Hippocampal formation (tissue), 2 donors: Measurements from ENCODE around the gene EIF2B5.
"Not testable (repeated sequence)": the region's sequence is repeated elsewhere in the genome, so short reads cannot be mapped to it uniquely, and the experiment has no call there.

ENCODE experiments used
- DNase-seq, 2 donors: peaks; one replicate each; lab custom pipeline; 2025; lab: John Stamatoyannopoulos, UW

EIF2B5 gene

DNA sequence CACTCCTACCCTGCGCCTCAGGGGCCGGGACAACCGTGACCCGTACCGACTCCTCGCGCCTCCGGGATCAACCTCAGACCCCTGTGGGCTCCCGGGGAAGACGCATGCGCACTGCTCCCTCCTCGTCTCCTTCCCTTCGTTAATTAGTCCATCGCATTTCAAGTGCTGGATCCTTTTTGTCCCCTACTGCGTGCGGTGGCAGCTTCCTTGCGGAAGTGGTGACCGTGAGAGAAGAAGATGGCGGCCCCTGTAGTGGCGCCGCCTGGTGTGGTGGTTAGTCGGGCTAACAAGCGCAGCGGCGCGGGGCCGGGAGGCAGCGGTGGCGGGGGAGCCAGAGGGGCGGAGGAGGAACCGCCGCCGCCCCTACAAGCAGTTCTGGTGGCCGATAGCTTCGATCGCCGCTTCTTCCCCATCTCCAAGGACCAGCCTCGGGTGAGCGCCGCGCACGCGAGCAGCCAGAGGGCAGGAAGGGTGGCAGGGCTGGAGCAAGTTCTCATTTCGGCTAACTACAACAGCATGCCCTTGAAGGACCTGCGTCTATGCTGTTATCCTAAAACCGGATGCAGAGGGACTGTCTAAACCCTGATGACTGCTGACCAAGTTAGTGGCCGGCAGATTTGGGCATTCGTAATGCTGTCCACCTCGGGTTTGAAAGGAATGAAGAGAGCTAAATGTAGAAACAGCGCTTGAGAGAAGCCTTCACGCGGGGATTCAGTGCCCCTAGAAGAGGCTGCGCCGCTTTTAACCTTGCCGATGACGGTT is at the start of gene EIF2B5:
Gene EIF2B5, plus strand, starts transcription at position 210 of the 762 bp plus-strand sequence. Its CDS starts 28 bp downstream, at position 238.
- DNase-seq, result peak; percentile 91

DNA sequence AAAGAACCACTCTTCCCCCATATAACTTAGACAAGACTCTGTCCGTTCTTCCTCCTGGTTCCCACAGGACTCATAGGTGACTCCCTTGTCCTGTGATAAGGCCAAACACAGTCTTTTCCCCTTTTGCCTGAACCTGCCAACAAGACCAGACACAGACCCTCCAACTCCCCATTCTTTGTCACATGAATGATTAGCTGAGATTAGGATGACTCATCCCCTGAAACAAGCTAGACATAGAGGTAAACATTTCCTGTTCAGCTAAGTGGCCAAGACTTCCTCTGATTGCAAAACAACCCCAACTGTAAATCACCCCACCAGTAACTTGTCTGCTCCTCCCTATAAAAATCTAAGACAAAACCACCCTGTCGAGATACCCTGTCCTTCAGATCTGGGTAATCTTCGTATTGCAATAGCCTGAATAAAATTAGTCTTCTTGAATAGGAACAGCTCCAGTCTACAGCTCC is 49.7 kb upstream of the EIF2B5 start:
- DNase-seq, result no peak

DNA sequence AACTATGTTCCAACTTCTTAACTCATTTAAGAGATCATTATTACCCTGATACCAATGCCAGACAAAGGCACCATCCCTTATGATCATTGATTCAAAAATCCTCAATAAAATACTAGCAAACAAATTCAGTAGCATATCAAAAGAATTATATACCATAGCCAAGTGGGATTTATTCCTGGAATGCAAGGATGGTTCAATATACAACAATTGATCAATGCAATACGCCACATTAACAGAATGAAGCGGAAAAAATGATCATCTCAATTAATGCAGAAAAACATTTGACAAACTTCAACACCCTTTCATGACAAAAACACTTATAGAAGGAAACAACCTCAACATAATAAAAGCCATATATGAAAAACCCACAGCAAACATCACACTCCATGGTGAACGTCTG is 43.0 kb upstream of the EIF2B5 start:
- no peak for DNase-seq

DNA sequence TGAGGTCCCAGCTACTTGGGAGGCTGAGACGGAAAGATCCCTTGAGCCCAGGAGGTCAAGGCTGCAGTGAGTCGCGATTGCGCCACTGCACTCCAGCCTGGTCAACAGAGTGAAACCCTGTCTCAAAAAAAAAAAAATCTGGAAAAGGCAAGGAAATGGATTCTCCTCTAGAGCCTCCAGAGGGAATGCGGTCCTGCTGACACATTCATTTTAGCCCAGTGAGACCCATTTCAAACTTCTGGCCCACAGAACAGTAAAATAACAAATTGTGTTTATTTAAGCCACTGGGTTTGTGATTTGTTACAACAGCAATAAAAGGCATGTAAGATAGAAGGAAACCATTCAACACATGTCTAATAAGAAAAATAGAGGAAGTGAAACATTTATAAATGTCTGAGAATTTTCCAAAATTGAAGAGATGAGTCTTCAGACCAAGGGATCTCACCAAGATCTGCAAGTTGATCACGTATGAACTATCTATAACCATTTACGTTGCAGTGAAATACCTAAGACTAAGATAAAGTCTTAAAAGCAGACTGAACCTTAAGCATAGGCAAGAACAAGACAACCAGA is 38.3 kb upstream of the EIF2B5 start, which contains the start of gene HTR3E:
Gene HTR3E, plus strand, starts transcription at position 254 of the 573 bp plus-strand sequence. CDS start 466 bp downstream, outside the sequence.
- no peak for DNase-seq

DNA sequence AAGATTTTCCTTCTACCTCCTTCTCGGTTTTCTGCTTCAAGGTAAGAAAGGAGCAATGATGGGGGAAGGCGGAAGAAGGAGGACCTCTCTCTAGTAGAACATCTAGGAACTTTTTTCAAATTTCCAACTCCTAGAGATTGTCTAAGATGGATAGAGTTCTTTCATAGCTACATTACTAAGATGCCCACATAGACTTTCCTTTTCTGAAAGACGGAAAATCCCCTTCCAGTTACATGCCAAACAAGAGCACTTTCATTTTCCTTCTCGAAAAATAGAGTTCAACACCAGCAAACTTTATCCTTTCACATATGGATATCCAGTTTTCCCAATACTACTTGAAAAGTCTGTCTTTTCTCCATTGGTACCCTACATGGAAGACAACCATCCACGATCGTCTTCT is 37.6 kb upstream of the EIF2B5 start:
- DNase-seq, result no peak

DNA sequence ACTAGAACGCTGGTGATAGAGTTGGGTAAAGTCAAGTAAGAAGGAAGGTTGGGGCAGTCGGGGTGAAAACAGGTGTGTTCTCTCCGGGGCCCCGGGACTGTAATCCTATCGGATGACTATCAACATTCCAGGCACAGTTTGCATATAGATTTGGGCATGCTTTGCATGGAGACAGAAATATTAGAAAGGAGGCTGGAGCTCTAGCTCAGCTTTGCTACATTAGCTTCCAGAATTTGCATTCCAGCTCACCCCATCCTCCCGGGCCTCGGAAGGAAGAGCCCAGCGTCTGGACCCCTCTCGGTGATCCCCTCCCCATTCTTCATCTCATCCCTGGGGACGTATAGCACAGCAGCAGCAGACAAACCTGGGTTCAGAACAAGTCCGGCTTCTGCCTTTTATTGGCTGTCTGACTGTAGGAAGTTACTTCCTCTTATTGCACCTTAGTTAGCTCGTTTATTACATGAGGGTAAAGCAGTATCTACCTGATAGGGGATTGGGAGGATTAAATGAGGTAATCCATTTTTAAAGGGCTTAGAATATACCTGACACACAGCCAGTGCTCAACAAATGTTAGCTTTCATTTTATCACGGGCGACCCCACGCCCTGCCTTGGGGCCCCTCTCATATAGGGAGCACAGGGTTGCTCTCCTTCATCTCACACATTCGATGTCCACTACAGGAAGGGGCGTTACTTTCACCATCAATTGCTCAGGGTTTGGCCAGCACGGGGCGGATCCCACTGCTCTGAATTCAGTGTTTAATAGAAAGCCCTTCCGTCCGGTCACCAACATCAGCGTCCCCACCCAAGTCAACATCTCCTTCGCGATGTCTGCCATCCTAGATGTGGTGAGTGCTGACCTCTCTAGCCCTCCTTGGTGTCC is 35.1 kb upstream of the EIF2B5 start:
- DNase-seq, result no peak

DNA sequence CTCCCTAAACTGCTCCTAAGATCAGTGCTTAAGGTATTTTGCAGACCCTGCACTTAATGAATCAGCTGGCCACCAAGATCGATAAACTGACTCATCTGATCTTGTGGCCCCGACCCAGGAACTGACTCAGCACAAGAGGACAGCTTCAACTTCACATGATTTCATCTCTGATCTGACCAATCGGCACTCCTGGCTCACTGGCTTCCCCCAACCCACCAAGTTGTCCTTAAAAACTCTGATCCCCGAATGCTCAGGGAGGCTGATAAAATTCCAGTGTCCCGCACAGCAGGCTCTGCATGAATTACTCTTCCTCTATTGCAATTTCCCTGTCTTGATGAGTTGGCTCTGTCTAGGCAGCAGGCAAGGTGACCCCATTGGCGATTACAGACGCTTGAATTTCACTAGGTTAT is 24.8 kb upstream of the EIF2B5 start:
- no peak for DNase-seq

DNA sequence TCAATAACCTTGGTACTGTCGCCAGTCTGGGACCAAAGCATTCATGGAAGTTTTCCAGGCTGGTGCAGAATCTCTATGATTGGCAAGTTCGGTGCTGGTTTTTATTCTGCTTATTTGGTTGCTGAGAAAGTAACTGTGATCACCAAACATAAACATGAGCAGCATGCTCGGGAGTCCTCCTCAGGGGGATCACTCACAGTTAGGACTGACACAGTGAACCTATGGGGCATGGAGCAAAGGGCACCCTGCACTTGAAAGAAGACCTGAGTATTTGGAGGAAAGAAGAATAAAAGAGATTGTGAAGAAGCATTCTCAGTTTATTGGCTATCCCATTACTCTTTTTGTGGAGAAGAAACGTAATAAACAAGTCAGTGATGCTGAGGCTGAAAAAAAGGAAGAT is 19.1 kb upstream of the EIF2B5 start:
- no peak for DNase-seq

DNA sequence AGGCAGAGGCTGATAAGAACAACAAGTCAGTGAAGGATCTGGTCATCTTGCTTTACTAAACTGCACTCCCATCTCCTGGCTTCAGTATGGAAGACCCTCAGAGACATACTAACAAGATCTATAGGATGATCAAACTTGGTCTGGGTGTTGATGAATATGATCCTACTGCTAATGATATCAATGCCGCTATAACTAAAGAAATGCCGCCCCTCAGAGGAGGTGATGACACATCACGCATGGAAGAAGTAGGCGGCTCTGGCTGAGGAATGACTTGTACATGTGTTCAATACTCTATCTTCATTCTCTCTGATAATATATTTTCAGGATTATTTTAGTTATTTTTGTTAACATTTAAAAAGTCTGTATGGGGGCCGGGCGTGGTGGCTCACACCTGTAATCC is 17.5 kb upstream of the EIF2B5 start:
- DNase-seq, result no peak

DNA sequence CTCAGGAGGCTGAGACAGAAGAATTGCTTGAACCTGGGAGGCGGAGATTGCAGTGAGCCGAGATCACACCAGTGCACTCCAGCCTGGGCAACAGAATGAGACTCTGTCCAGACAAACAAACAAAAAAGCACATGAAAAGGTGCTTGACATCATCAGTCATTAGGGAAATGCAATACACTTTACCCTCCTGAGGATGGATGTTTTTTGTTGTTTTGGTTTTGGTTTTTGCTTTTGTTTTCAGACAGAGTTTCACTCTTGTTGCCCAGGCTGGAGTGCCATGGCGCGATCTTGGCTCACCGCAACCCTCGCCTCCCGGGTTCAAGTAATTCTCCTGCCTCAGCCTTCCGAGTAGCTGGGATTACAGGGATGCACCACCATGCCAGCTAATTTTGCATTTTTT is 14.1 kb upstream of the EIF2B5 start:
- not testable (repeated sequence) for DNase-seq

DNA sequence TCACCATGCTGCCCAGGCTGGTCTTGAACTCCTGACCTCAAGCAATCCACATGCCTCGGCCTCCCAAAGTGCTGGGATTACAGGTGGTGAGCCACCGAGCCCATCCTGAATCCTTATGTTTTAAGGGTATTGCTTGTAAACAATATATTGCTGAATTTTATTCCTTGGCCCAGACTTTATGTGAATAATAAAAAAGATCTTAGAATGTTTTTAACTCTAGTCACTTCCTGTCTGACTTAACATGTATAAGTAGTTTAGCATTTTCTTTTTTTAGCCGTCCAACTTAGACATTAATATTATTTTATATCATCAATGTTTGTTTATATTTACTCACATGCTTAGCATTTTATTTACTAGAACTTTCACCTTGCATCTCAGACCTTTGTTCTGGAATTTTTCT is 9.2 kb upstream of the EIF2B5 start:
- DNase-seq, result no peak

DNA sequence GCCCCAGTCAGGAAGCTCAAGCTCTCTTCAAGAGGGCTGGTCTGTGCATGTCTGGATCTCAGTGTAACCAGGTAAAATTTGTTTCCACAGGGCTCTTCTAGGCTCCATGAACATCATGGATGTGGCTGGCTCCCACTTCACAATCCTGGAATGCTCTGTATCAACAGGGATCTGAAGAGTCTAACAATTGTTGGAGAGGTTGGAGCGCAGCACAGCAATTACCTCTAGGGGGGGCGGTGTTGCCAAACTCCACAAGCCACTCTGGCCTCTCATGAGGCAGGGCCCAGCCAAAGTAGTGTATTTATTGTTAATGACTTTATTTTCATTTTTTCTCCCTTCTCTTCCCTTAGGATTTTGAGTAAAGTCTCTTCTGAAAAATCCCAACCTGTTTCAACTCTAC is 6.1 kb upstream of the EIF2B5 start:
- DNase-seq, result no peak

DNA sequence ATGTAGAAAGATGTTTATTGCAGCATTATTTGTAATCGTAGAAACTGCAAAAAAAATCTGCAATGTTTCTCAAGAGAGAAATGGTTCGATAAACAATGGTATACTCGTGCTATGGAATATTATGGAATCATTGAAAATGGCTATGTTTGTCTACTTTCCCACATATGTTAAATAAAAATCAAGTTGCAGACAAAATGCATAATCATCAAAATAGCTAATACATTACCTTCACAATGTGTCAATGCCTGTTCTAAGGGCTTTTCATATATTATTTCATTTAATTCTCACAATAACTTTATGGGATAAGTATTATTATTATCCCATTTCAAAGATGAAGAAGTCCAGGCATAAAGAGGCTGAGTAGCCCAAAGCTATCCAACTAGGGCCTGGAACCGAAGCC is 2.2 kb upstream of the EIF2B5 start:
- DNase-seq, result no peak

DNA sequence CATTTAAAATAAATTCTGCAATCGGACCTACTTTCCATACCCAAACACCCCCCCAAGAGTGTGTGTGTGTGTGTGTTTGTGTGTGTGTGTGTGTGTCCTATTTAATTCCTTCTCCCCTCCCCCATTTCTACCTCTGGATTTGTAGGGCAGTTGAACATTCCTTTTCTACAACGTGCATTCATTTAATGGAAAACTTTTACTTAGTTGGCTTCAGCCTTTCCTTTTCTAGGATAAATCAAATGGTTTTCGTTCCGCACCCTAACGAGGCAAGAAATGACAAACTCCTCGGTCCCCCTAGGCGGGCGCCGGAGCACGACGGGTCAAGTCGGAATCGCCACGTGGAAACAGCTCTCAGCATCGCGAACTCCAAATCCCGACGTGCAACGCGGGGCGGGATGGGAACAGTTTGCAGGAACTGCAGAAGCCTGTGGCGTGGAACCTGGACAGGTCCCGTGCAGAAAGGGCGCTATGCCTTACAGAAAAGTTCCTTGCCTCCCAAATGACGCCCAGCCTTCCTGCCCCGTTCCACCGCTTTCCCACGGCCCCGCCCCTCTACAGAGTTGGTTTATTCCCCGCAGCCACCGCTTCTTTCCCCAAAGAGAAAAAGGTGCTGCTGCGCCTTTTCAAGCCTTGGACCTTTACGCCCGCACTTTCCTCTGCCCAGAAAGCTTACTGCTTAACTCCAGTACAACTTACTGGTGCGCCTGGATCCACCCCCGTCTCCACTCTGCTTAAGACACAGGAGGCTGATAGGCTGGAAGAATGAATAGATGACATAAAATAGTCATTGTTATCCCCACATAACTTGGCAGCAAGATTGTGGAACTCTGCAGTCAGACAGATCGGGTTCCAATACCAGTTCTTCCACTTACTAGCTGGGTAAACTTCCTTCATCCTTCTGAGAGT is 1.1 kb upstream of the EIF2B5 start:
- DNase-seq, result peak; percentile 76

DNA sequence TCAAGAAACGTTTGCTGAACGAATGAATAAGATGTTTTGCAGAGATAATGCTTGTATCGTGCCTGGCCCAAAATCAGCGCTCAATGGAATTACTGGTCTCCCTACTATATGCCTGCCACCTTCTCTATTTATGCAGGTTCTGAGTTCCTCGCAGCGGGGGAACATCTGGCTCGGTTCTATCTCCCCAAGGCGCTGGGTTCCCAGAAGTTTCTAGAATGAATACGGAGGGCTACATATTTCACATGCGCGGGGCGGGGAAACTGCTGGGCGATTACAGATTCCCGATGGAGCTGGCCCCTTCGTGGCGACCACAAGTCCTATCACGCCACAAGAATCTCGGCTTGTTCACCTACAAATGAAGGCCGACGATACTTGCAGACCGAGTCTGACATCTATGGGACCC is 411 bp upstream of the EIF2B5 start:
- no peak for DNase-seq

DNA sequence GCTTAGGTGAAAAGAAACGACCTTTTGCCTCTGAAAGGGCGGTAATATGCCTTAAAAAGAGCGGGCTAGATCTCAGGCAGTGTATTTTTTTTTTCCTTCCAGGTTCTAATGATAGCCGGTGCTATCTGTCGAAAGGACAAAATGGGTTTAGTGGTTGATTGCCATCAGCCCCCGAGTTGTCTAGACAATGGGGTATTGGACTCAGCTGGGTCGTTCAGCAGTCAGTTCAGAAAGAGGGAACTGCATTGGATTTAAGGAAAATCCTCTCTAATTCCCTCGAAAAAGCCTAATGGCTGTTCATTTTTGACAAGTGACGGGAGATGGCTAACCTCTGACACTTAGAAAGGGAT is 728 bp downstream of the EIF2B5 start:
- DNase-seq, result no peak

DNA sequence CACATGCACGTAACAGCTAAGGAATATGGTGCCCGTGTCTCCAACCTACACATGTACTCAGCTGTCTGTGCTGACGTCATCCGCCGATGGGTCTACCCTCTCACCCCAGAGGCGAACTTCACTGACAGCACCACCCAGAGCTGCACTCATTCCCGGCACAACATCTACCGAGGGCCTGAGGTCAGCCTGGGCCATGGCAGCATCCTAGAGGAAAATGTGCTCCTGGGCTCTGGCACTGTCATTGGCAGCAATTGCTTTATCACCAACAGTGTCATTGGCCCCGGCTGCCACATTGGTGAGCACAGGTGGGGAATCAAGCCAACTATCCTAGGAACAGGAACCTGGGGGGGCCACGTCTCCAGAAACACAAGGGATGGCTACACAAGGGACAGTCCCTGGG is 5.3 kb downstream of the EIF2B5 start:
- DNase-seq, result no peak

DNA sequence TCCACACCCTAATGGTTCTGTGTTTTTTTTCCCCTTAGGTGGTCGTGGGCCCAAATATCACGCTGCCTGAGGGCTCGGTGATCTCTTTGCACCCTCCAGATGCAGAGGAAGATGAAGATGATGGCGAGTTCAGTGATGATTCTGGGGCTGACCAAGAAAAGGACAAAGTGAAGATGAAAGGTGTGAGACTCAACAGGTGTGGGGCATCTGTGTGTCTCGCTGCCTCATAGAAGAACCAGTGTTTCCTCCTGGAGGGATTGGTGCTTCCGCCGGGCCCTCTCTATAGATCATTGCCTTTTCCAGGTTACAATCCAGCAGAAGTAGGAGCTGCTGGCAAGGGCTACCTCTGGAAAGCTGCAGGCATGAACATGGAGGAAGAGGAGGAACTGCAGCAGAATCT is 7.0 kb downstream of the EIF2B5 start:
- DNase-seq, result no peak

DNA sequence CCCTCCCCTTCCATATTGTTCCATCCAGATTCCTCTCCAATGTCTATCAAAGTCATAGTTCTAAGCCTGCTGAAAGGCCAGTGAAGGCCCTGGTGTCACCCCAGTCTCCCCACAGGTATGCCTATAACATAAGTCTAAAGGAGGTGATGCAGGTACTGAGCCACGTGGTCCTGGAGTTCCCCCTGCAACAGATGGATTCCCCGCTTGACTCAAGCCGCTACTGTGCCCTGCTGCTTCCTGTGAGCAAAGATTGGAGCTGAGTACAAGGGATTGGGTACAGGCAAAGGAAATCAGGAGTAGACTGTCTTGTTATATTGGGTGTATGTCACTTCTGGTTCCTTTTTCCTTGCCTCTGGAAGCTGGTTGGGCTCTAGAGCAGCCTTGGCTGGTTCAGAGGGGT is 8.2 kb downstream of the EIF2B5 start:
- no peak for DNase-seq

DNA sequence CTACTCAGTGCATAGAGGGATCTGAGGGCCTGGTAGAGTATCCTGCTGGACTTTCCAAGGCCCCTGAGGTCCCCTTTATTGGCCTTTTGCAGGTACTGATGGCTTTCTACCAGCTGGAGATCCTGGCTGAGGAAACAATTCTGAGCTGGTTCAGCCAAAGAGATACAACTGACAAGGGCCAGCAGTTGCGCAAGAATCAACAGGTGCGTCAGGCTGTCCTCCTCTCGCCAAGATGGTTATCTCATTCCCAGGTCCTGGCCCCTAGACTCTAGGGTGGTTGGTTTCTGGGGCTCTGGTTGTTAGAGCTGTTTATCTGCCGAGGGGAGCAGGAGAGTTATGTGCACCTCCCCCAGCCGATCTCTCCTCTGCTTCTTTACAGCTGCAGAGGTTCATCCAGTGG is 9.3 kb downstream of the EIF2B5 start:
- DNase-seq, result no peak

DNA sequence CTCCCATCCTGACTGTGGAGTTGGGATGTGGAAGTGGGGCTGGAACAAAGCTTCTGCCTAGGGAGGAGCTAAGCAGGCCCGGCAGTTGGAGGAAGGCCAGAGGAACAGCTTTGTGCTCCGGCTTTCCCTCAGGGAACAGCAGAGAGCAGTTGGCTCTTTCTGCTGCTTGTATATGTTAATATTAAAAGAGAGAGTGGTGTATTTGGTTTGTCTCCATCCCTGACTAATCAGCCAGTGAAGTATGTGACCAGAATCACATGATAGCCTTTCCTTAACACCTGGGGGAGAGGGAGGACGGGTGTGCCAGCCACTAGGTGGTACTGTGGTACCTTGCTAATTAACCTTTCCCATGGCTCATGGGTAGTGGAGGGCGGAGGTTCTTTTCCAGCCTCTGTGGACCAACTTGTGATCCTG is 10.0 kb downstream of the EIF2B5 start:
- peak in 1 of 2 donors; percentile 13 for DNase-seq
